Trophoblast cell (in vitro differentiated cells and primary cell): ENCODE data around the gene HNMT.
A peak's percentile ranks its signal among the peaks of the same experiment; 100 is the strongest.

Source experiments
- DNase-seq, 2 donors: peaks; one replicate each; pipeline ENCODE4 v3.0.0-alpha.2; 2016
- H2AFZ ChIP-seq: 2 replicates; pipeline ENCODE4 v1.6.1; 2013; ENCODE audit warnings: low read length, moderate library complexity, mild to moderate bottlenecking; ENCODE audit not compliant: insufficient read depth, poor library complexity
- H2AK5ac ChIP-seq: 2 replicates; pipeline ENCODE4 v1.6.1; 2013; ENCODE audit warnings: mild to moderate bottlenecking, low read length
- H2BK120ac ChIP-seq: 2 replicates; pipeline ENCODE4 v1.6.1; 2013; ENCODE audit warnings: low read length, mild to moderate bottlenecking, moderate library complexity; ENCODE audit not compliant: insufficient read depth, poor library complexity
- H2BK12ac ChIP-seq: 2 replicates; pipeline ENCODE4 v1.6.1; 2013; ENCODE audit warnings: mild to moderate bottlenecking, low read length, moderate library complexity
- H2BK5ac ChIP-seq: 2 replicates; pipeline ENCODE4 v1.6.1; 2013; ENCODE audit warnings: low read length, low read depth, moderate library complexity, mild to moderate bottlenecking; ENCODE audit not compliant: poor library complexity
- H3K14ac ChIP-seq: 2 replicates; pipeline ENCODE4 v1.6.1; 2013; ENCODE audit warnings: mild to moderate bottlenecking, low read length
- H3K18ac ChIP-seq: 2 replicates; pipeline ENCODE4 v1.6.1; 2013; ENCODE audit warnings: mild to moderate bottlenecking, low read length
- H3K23ac ChIP-seq: 2 replicates; pipeline ENCODE4 v1.6.1; 2013; ENCODE audit warnings: low read length
- H3K27ac ChIP-seq: 2 replicates; pipeline ENCODE4 v1.5.1; 2013; ENCODE audit warnings: low read depth, mild to moderate bottlenecking, inconsistent platforms, low read length, moderate library complexity
- H3K27me3 ChIP-seq: 2 replicates; pipeline ENCODE4 v1.6.1; 2013; ENCODE audit warnings: inconsistent platforms, mild to moderate bottlenecking, low read length, moderate library complexity; ENCODE audit not compliant: insufficient read depth
- H3K36me3 ChIP-seq, 2 experiments: 1 replicate in 1 of 2; 2 replicates in 1 of 2; pipeline ENCODE4 v1.6.1; 2013; ENCODE audit warnings: low read length in 2 of 2, mild to moderate bottlenecking in 2 of 2, moderate library complexity in 1 of 2; ENCODE audit not compliant: insufficient read depth in 2 of 2, control insufficient read depth in 1 of 2
- H3K4ac ChIP-seq: 2 replicates; pipeline ENCODE4 v1.6.1; 2013; ENCODE audit warnings: low read depth, mild to moderate bottlenecking, low read length, moderate library complexity
- H3K4me1 ChIP-seq, 2 experiments: 1 replicate in 1 of 2; 2 replicates in 1 of 2; pipeline ENCODE4 v1.6.1; 2013; ENCODE audit warnings: low read length in 2 of 2, mild to moderate bottlenecking in 2 of 2, moderate library complexity in 1 of 2; ENCODE audit not compliant: insufficient read depth in 2 of 2, control insufficient read depth in 1 of 2
- H3K4me2 ChIP-seq: 2 replicates; pipeline ENCODE4 v1.6.1; 2013; ENCODE audit warnings: inconsistent platforms, mild to moderate bottlenecking, low read length, moderate library complexity
- H3K4me3 ChIP-seq: 2 replicates; pipeline ENCODE4 v1.5.1; 2013; ENCODE audit warnings: mild to moderate bottlenecking, low read depth, low read length, inconsistent platforms
- H3K79me1 ChIP-seq: one replicate; pipeline ENCODE4 v1.6.1; 2013; ENCODE audit warnings: low read length
- H3K79me2 ChIP-seq: 2 replicates; pipeline ENCODE4 v1.6.1; 2013; ENCODE audit warnings: low read length, mild to moderate bottlenecking; ENCODE audit not compliant: control insufficient read depth, insufficient read depth, poor library complexity
- H3K9ac ChIP-seq: 2 replicates; pipeline ENCODE4 v1.6.1; 2013; ENCODE audit warnings: mild to moderate bottlenecking, low read length
- H3K9me3 ChIP-seq: 2 replicates; pipeline ENCODE4 v1.6.1; 2013; ENCODE audit warnings: low read depth, mild to moderate bottlenecking, control low read depth, inconsistent platforms, low read length; ENCODE audit not compliant: insufficient read depth
- H4K12ac ChIP-seq: 2 replicates; pipeline ENCODE4 v1.6.1; 2013; ENCODE audit warnings: low read depth, mild to moderate bottlenecking, low read length, moderate library complexity
- H4K8ac ChIP-seq: 2 replicates; pipeline ENCODE4 v1.6.1; 2013; ENCODE audit warnings: low read depth, mild to moderate bottlenecking, low read length, moderate library complexity
- H4K91ac ChIP-seq: one replicate; pipeline ENCODE4 v1.6.1; 2013; ENCODE audit warnings: low read depth, mild to moderate bottlenecking, low read length, moderate library complexity
- WGBS: extraction: QIAGEN DNeasy Blood & Tissue Kit; methylation state at CpG from one replicate; pipeline ENCODE4 v1.1.7; 2013; ENCODE audit warnings: missing lambda C conversion rate; ENCODE audit not compliant: insufficient read length, insufficient coverage; ENCODE audit errors: extremely low coverage; 5-methylcytosine and 5-hydroxymethylcytosine counted together

HNMT gene

GRCh38 chr2:137963535-137964065 is 673 bp upstream of the HNMT start:
- Histone ChIP-seq H2AK5ac (no peak overlapping the region), H3K9me3 (no peaks in the 10 kb centered on the region), H3K4me3 (no peak overlapping the region), H3K14ac (peak overlapping the region; percentile 50), H2BK5ac (peak overlapping the region; percentile 55), H4K8ac (no peak overlapping the region), H3K4ac (no peak overlapping the region), H3K36me3 (no peaks in the 10 kb centered on the region), H3K9ac (peak overlapping the region; percentile 20), H3K4me2 (peak overlapping the region; percentile 58), H4K91ac (peak overlapping the region; percentile 72), H3K4me1 (peaks cover 0 to 5% of the 10 kb centered on the region in 2 experiments), H3K79me2 (peaks cover 3% of the 10 kb centered on the region), H3K79me1 (peaks cover 13% of the 10 kb centered on the region), H3K27me3 (no peaks in the 10 kb centered on the region), H2BK12ac (peak overlapping the region; percentile 55), H2BK120ac (peak overlapping the region; percentile 61), H3K27ac (peak overlapping the region; percentile 96), H3K23ac (no peak overlapping the region), H2AFZ (no peak overlapping the region), H4K12ac (no peak overlapping the region), H3K18ac (peak overlapping the region; percentile 58)
- no CpG with 5 or more reads among the region's 9 CpGs for WGBS
- no peak for DNase-seq

DNA sequence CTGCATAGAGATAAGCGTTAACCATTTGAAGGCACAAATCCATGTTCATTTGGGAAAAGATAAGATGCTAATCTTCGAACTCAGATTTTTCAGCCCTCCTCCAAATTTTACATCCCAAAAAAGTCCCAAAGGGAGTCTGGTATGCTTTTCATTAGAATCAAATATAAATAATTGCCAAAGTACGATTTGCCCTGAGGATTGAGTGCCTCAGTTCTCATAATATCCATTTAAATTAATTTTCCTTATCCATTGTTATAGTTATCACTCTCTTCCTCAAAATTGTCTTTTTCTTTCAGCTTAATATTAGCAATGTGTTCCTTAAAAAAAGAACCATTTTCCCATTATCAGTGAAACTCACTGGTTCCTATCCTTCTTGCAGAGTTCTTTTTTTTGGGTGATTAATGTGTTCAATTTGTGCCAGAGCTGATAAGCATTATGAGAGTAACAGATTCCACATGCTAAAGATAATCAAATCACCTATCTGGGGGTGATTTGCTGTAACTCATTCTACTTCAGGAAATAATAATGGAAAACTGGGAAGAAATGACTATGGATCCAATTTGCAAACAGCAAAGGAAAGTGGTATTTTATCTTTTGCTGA is 686 bp downstream of the HNMT start:
- Histone ChIP-seq H3K14ac (peak overlapping the region; percentile 78), H3K4me2 (peak overlapping the region; percentile 58), H3K4ac (no peak overlapping the region), H2AFZ (no peak overlapping the region), H3K27me3 (no peaks in the 10 kb centered on the region), H3K9me3 (no peaks in the 10 kb centered on the region), H3K79me1 (peaks cover 13% of the 10 kb centered on the region), H3K9ac (peak overlapping the region; percentile 72), H4K12ac (peak overlapping the region; percentile 45), H4K8ac (peak overlapping the region; percentile 83), H3K79me2 (peaks cover 3% of the 10 kb centered on the region), H2AK5ac (no peak overlapping the region), H3K4me1 (peaks cover 0 to 5% of the 10 kb centered on the region in 2 experiments), H3K23ac (no peak overlapping the region), H4K91ac (peak overlapping the region; percentile 86), H3K36me3 (no peaks in the 10 kb centered on the region), H3K27ac (peak overlapping the region; percentile 96), H2BK12ac (no peak overlapping the region), H3K18ac (peak overlapping the region; percentile 24), H2BK120ac (peak overlapping the region; percentile 86), H3K4me3 (peak overlapping the region; percentile 63), H2BK5ac (peak overlapping the region; percentile 76)
- no CpG with 5 or more reads among the region's 3 CpGs for WGBS
- no peak for DNase-seq

DNA sequence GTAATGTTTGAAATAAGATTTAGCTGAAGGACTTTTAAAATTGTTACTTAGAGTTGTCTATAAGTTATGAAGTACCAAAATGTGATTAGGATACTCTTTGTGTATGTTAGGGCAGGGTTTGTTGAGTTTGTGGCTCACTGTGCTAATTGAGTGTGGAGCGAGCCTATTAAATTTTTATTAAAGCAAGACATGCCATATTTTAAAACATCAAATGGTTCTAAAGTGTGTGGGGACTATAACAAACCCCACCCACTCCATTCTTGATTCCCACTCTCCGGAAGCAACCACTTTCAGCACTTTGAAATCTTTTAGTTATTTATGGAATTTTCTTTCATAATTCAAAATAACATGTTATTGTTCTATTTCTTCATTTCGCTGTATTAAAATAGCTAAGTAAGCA is 1.8 kb downstream of the HNMT start:
- H3K9me3 ChIP-seq = no peaks in the 10 kb centered on the region
- H4K91ac ChIP-seq = no peak overlapping the region
- H4K8ac ChIP-seq = no peak overlapping the region
- H3K27me3 ChIP-seq = no peaks in the 10 kb centered on the region
- peaks cover 0 to 5% of the 10 kb centered on the region in 2 experiments for H3K4me1 ChIP-seq
- no peak overlapping the region for H2AK5ac ChIP-seq
- H2BK12ac ChIP-seq = no peak overlapping the region
- no peak overlapping the region for H3K4me3 ChIP-seq
- no peak overlapping the region for H3K9ac ChIP-seq
- peaks cover 13% of the 10 kb centered on the region for H3K79me1 ChIP-seq
- no peak overlapping the region for H2BK120ac ChIP-seq
- H3K27ac ChIP-seq = no peak overlapping the region
- H3K18ac ChIP-seq = no peak overlapping the region
- H2BK5ac ChIP-seq = no peak overlapping the region
- peaks cover 3% of the 10 kb centered on the region for H3K79me2 ChIP-seq
- H3K36me3 ChIP-seq = peaks cover 0 to under 1% of the 10 kb centered on the region in 2 experiments
- H3K4ac ChIP-seq = no peak overlapping the region
- no peak overlapping the region for H2AFZ ChIP-seq
- no peak overlapping the region for H4K12ac ChIP-seq
- DNase-seq = no peak
- peak overlapping the region; percentile 53 for H3K4me2 ChIP-seq
- no CpG with 5 or more reads among the region's 3 CpGs for WGBS
- H3K14ac ChIP-seq = no peak overlapping the region
- H3K23ac ChIP-seq = no peak overlapping the region

- Histone ChIP-seq H3K79me1 (peaks cover 13% of the 10 kb centered on the region), H3K27ac (no peak overlapping the region), H3K9me3 (no peaks in the 10 kb centered on the region), H4K8ac (no peak overlapping the region), H2BK120ac (no peak overlapping the region), H3K9ac (no peak overlapping the region), H3K18ac (no peak overlapping the region), H2BK12ac (no peak overlapping the region), H2BK5ac (no peak overlapping the region), H4K12ac (no peak overlapping the region), H3K4me3 (no peak overlapping the region), H3K23ac (no peak overlapping the region), H3K79me2 (peaks cover 3% of the 10 kb centered on the region), H3K27me3 (no peaks in the 10 kb centered on the region), H2AFZ (no peak overlapping the region), H3K36me3 (peaks cover 0 to 4% of the 10 kb centered on the region in 2 experiments), H2AK5ac (no peak overlapping the region), H3K4ac (no peak overlapping the region), H4K91ac (no peak overlapping the region), H3K4me1 (peaks cover 0 to 5% of the 10 kb centered on the region in 2 experiments), H3K14ac (no peak overlapping the region), H3K4me2 (no peak overlapping the region)
- DNase-seq = no peak
- WGBS = no CpG with 5 or more reads among the region's 7 CpGs
Measured at GRCh38 chr2:137967042-137967441, 2.8 kb downstream of the HNMT start.
